OCI-M2 (cell line): ENCODE measurements around the gene PAX4.

Experiments
- DNase-seq: peaks from one replicate; lab custom pipeline; 2025; ENCODE audit not compliant: unreplicated experiment; lab: John Stamatoyannopoulos, UW

The PAX4 gene

DNA sequence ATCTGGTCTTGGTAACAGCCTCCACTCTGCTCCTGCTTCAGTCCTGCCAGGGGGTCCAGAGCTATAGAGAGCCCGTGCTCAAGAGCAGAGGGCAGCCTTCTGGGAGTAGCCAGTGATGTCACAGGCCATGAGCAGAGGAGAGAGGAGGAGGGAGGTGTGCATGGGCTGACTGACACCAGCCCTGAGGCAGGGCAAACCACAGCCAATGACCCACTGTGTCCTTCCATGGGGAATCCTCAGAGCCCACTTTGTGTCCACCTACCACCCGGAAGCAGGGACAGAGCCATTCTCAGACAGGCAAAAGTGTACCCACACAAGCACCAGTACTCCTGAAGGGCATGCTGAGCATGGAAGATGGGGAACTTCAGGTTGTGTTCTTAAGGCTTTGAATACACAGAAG is at the start of gene PAX4:
PAX4 (minus strand) TSS at position 101 of the 400 bp plus-strand sequence. CDS start 2,214 bp downstream, outside the sequence.
- no peak for DNase-seq

GRCh38 chr7:127667017-127667670 is 49.2 kb upstream of the PAX4 start:
- no peak for DNase-seq

- no peak for DNase-seq
Measured at GRCh38 chr7:127666602-127667001, 48.7 kb upstream of the PAX4 start.

DNA sequence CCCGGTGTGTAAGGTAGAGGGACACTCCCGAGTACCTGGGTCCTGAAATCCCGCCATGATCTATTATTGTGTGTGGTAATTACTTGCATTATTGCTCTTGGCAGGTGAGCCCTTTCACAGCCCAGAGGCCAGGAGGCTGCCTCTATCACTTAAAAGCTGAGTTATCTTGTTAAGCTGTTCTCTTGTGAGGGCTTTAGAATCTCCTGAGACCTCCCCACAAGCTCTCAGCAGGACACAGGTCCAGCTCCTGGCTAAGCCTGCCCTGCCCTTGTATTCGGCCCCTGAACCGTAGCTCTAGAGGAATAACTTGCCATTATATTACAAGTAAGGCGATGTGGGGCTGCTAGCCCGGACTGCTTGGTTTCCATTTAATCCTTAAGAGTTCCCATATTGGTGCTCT is 48.0 kb upstream of the PAX4 start:
- no peak for DNase-seq

DNA sequence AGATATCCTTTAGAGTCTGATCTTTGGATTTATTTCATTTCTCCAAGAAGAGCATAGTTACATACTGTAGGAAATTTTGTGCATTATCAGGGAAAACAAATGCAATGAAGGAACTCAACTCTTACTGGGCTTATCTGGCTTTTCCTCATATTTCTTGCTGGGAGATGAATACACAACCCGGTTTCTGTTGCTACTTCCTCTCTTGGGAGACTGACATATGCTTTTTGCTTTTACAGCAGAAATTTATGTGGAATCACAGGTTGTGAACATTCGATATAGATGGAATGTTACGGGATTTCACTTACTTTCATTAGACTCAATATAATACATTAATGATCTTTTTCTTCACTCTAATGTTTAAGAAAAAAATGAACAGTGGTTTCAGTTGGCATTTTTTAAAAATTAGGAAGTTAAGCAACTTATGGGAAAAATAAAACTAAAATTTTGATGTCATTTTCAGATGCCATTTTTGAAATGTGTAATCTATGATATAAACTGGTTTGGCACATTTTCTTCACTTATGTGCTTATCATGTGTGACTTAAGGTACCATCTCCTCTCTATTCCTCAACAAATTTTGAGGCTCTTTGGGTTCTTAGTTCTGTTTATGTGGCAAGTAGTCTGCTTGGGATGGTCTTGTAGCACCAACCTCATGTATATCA is 41.2 kb upstream of the PAX4 start:
- DNase-seq = no peak

DNA sequence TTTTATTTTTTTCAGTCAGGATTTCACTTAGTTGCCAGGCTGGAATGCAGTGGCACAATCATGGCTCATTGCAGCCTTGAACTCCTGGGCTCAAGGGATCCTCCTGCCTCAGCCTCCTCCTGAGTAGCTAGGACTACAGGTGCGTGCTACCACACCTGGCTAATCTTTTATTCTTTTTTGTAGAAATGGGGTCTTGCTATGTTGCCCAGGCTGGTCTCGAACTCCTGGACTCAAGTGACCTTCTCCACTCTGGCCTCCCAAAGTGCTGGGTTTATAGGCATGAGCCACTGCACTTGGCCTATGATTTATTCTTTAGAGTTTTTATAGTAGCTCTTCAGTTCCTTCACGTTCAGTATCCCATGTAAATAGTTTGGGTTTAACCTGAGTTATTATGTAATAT is 39.6 kb upstream of the PAX4 start:
- DNase-seq = no peak

- DNase-seq = no peak
Measured at GRCh38 chr7:127655720-127656119, 37.8 kb upstream of the PAX4 start.

DNA sequence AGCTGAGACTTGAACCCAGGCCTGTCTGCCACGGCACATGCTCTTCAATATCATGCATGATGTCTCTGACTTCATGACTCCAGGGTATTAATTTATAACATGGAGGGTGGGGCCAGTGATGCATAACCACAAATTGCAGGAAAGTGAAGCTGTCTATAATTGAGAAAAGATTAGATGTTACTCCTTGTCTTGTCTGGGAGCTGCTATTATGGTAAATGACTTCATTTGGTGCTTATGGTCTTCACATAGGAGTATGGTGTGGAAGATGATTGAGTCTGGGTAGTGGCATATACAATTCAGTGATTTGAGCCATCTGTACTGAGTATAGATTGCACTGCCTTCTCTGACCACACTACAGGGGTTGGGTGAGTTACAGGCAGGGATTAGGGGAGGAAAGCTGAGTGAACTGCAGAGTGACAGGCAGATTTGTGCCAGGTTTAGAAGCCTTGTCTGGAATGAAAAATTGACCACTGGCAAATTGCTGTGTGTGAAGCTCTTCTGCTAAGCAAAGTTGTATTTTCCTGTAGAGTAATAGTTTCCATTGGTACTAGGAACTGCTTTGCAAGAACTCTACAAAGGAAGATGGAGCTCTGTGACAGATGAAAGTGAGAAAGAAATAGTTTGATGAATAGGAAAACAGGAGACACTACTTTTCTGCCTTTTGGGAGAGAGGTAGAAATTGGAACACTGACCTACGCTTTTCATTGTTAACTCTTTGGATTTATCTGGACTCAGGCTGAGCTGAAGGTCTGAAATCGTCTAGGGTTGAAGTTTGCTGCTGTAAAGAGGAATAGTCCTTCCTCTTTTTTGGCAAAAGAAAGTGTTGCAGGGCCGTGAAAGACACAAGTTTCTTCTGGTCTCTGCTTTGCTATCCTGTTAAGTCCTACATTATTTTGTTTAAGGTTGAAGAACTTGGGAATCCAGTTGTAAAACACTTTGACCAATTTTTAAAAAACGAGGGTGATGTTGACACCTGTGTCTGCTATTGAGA is 36.8 kb upstream of the PAX4 start:
- DNase-seq = no peak

- no peak for DNase-seq
Measured at GRCh38 chr7:127653396-127653795, 35.5 kb upstream of the PAX4 start.

DNA sequence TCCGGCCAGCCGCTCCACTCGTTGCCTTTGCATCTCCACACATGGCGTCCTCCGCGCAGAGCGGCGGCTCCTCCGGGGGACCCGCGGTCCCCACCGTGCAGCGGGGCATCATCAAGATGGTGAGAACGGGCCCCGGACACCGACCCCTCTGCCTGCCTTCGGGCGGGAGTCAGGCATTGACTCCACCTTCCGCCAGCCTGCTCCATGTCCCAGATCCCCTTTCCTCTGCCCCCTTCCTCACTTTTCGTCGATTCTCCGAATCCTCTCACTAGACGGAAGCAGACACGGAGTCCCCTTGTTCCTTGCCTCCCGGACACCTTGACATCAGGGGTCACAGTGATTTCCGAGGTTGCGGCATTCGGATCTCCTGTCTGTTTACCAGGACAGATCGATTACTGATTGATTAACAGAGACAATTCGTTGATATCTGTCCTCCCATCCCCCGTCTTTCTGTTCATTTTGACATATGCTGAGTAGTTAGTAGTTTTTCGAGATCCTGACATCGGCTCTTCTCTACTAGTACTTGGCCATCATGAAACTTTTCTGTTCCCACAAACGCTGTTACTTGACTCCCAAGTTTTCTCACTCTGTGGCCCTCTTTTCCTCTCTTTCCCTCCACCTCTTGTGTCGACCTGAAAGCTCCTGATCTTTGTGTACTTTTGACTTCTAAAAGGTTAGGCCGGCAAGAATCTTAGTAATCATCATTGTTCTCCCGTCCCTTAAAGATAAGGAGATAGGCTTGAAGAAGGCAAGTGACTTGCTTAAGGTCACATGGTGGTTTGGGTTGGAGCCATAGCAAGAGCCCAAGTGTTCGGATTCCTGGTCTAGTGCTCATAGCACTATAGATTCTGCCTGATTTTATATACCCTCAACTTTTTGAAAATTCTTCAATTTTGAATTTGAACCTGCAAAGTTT is 34.6 kb upstream of the PAX4 start:
- no peak for DNase-seq

DNA sequence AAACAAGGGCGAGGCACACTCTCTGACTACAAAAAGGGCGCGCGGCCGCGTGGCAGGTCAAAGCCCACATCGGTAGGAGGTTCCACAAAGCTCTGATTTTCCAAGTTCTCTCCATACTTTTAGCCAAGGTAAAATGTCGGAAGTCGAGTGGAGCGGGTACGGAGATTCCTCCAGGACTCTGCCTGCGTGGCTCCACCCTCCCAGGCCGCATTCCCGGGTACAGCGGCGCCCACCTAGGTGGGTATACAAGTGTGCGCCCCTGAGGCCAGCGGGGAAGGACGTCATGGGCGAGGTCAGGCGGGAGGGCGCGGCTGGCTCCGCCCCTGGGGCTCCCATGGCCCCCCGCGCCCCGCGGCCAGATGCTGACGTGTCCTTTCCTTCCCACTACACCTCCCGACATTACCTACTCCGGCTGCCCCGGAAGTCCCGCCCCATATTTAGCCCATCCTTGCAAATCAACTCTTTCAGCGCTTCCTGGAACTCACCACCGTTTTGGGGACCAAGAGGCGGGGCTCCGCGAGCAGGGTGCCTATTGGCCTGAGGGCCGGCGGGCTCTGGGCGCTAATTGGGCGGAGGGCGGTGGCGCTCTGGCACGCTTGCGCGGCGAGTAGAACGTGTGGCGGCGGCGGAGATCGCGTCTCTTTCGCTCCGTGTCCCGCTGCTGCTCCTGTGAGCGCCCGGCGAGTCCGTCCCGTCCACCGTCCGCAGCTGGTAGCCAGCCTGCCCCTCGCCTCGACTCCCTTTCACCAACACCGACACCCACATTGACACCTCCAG is 33.8 kb upstream of the PAX4 start, which contains the start of gene SND1:
SND1 (plus strand) TSS at position 639 of the 777 bp plus-strand sequence. CDS start 180 bp downstream, outside the sequence.
- DNase-seq = peak; percentile 96

- no peak for DNase-seq
Measured at GRCh38 chr7:127650847-127651555, 33.1 kb upstream of the PAX4 start.

- DNase-seq = no peak
Measured at GRCh38 chr7:127648986-127649385, 31.0 kb upstream of the PAX4 start.

- DNase-seq = no peak
Measured at GRCh38 chr7:127647636-127648035, 29.7 kb upstream of the PAX4 start.

- DNase-seq = no peak
Measured at GRCh38 chr7:127644484-127644883, 26.5 kb upstream of the PAX4 start.

DNA sequence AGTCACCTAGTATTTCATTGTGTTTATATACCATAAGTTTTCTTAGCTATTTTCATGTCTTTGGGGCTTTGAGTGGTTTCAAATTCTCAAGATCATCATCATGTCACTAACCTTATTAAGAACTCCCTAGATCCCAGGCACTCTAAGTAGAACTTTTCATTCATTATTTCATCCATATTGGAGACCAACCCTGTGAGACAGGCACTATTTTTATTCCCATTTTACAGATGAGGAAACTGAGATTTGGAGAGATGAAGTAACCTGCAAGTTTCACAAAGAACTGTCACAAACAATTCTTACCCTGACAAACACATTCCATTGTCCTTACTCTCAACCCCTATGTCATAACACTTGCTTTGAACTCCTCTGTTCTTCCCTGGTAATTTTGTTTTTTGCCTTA is 20.3 kb upstream of the PAX4 start:
- no peak for DNase-seq

- no peak for DNase-seq
Measured at GRCh38 chr7:127635659-127636285, 17.8 kb upstream of the PAX4 start.

GRCh38 chr7:127632276-127632910 is 14.5 kb upstream of the PAX4 start:
- no peak for DNase-seq
